ENCODE measurements around the gene LBHD1. TPM values are rescaled to one million over a fixed set of nuclear protein-coding genes. Genes with fewer than 3 reads are reported as not detected.

LBHD1 gene
- total RNA-seq, 2 donors from 2014 or later = 4.9 to 5.6 TPM

GRCh38 chr11:62666259-62666926 lies 5.7 kb downstream of the LBHD1 start:
- peak overlapping the region in 3 of 4 donors; percentile 81 to 94 (median 87) for H3K27ac ChIP-seq
- peaks cover 0 to 2% of the 10 kb centered on the region in 2 donors for H3K36me3 ChIP-seq (replicated peaks in 1 of 2; ENCODE audit: insufficient read depth in 1 of 2, low read depth in 2 of 2)
- intact Hi-C loops (cut with DNase I) = no loop called here
- WGBS, 2 donors = 43 to 50% methylated on average over 6 to 16 of the region's 16 CpGs
- DNase-seq (peak in 1 of 4 donors; percentile 14), ATAC-seq (no peak)
- no peaks in the 10 kb centered on the region for H3K27me3 ChIP-seq
- TF ChIP-seq CTCF (IDR thresholded peaks at IDR 0.05) (no peak), POLR2A (IDR thresholded peaks at IDR 0.05) (no peak)
- no peaks in the 10 kb centered on the region for H3K9me3 ChIP-seq
- H3K4me3 ChIP-seq = peak overlapping the region in 1 of 2 donors; percentile 82
- H3K4me1 ChIP-seq = peaks cover 56% of the 10 kb centered on the region

GRCh38 chr11:62665599-62666258 lies 6.3 kb downstream of the LBHD1 start:
- H3K9me3 ChIP-seq = no peaks in the 10 kb centered on the region
- TF ChIP-seq POLR2A (IDR thresholded peaks at IDR 0.05) = no peak
- no peak for TF ChIP-seq CTCF (IDR thresholded peaks at IDR 0.05)
- H3K27ac ChIP-seq = peak overlapping the region; percentile 79 to 94 (median 84)
- intact Hi-C loops (cut with DNase I) = no loop called here
- 0 to 4% methylated on average over 26 to 39 of the region's 39 CpGs for WGBS, 2 donors
- H3K36me3 ChIP-seq (replicated peaks in 1 of 2; ENCODE audit: insufficient read depth in 1 of 2, low read depth in 2 of 2) = peaks cover 0 to 2% of the 10 kb centered on the region in 2 donors
- peak overlapping the region; percentile 7 to 82 for H3K4me3 ChIP-seq
- peaks cover 53% of the 10 kb centered on the region for H3K4me1 ChIP-seq
- no peaks in the 10 kb centered on the region for H3K27me3 ChIP-seq
- peak; percentile 51 to 58 (median 56) for DNase-seq
- peak; percentile 33 for ATAC-seq

- 0 to 10% methylated on average over 2 to 47 of the region's 47 CpGs for WGBS, 2 donors
- Histone ChIP-seq H3K27ac (peak within 1 kb of the TSS; percentile 79 to 94 (median 84)), H3K27me3 (no peaks in the 10 kb centered on the region), H3K4me3 (peak within 1 kb of the TSS; percentile 67 to 82), H3K36me3 (replicated peaks in 1 of 2; ENCODE audit: insufficient read depth in 1 of 2, low read depth in 2 of 2) (peaks cover 0 to 2% of the 10 kb centered on the region in 2 donors), H3K9me3 (no peaks in the 10 kb centered on the region), H3K4me1 (peaks cover 47% of the 10 kb centered on the region)
- intact Hi-C loops (cut with DNase I) = no loop called here
- DNase-seq = peak; percentile 94 to 96 (median 95)
- peak; percentile 95 for ATAC-seq
- TF ChIP-seq CTCF (IDR thresholded peaks at IDR 0.05) = no peak
- peak; percentile 96 to 100 (median 99) for TF ChIP-seq POLR2A (IDR thresholded peaks at IDR 0.05)
Observed at GRCh38 chr11:62665075-62665598, 6.9 kb downstream of the LBHD1 start, which contains the start of the genes C11orf98 and CSKMT. C11orf98 (minus strand) TSS chr11:62665210; CDS start chr11:62665169, 41 bp downstream. CSKMT (plus strand) TSS chr11:62665312; CDS start chr11:62665880, 568 bp downstream.

GRCh38 chr11:62664405-62665074 lies 7.5 kb downstream of the LBHD1 start:
- peak overlapping the region; percentile 67 to 82 for H3K4me3 ChIP-seq
- TF ChIP-seq CTCF (IDR thresholded peaks at IDR 0.05) = no peak
- TF ChIP-seq POLR2A (IDR thresholded peaks at IDR 0.05) = no peak
- intact Hi-C loops (cut with DNase I) = no loop called here
- ATAC-seq (peak; percentile 69), DNase-seq (peak; percentile 65 to 76 (median 70))
- no peaks in the 10 kb centered on the region for H3K27me3 ChIP-seq
- H3K27ac ChIP-seq = peak overlapping the region; percentile 79 to 94 (median 84)
- peaks cover 0 to 2% of the 10 kb centered on the region in 2 donors for H3K36me3 ChIP-seq (replicated peaks in 1 of 2; ENCODE audit: insufficient read depth in 1 of 2, low read depth in 2 of 2)
- WGBS, 2 donors = 3 to 4% methylated on average over 21 to 36 of the region's 36 CpGs
- no peaks in the 10 kb centered on the region for H3K9me3 ChIP-seq
- H3K4me1 ChIP-seq = peaks cover 41% of the 10 kb centered on the region

Data from body of pancreas (tissue), 4 donors.